ENCODE results near the gene PSRC1.

Gene PSRC1

DNA sequence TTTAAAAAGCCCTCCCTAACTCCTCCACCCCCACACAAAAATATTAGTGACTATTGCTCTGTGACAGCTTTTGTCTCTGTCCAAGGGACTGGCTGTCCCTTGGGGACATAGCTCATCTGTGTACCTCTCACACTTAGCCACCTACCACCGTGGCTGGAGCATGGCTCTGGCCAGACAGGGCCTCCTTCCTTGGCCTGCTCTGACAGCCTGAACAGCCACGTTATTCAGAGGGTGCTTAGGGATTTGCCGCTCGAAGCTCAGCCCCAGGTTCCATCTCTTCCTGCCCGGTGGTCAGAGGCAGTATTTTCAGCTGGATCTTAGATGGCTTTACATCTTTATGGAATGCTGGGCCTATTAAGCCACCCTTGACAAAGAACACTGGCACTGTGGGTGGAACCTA is 39.7 kb downstream of the PSRC1 start:
- DNase-seq: no peak

DNA sequence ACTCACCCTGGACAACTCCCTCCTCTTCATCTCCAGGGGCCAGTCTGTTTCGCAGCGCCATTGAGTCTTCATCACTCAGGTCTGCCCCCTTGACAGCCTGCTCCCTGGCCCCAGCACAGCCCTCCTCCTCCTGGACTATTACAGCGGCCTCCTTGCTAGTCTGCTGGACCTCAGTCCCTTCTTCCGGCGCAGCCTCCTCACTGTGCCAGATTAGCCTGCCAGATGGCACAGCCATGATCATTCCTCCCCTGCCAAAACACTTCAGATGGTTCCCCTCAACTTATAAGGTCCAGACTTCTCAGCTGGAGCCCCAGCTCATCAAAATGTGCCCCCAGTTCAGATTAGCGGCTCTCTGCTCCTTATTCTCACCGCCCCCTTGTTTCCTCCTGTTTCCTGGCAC is 40.6 kb downstream of the PSRC1 start:
- DNase-seq: no peak

DNA sequence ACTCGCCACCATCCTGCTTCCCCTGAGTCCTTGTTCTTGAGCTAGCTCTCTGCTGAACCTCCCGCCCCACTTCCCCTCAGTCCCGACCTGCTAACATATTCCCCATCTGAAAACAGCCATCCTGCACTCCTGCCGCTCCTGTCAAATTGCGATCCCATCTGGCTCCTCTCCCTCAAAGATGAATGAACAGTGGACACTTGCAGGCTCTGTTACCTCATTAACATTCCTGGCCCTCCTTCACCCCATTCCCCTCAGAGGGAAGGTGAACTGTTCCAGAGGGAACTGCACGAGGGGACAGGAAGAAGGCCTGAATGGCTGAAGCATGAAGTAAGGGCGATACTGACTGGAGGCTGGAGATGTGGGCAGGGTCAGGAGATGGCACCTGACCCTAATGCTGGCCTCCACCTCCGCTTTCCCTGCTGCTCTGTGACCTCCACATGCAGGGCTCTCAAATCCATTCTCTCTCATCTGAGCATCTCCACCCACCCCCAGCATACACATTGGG is 41.1 kb downstream of the PSRC1 start:
- no peak for DNase-seq

DNA sequence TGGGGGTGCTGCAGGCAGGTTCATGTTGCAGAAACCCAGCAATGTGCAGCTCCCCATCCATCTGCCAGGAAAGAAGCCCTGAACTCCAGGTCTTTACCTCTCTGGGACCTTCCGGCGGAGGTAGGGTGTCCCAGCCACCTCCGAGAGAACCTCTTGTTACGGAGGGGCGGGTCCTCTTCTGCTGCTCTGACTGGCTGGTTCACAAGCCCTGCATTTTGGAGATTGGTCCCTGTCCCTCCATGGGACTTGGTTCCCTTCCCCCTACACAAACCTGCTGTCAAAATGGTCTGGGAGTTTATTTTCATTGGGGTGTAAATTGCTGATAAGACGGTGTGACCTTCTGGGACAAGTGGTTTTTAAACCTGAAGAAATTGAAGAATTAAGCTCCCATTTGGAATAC is 41.6 kb downstream of the PSRC1 start:
- DNase-seq: no peak

DNA sequence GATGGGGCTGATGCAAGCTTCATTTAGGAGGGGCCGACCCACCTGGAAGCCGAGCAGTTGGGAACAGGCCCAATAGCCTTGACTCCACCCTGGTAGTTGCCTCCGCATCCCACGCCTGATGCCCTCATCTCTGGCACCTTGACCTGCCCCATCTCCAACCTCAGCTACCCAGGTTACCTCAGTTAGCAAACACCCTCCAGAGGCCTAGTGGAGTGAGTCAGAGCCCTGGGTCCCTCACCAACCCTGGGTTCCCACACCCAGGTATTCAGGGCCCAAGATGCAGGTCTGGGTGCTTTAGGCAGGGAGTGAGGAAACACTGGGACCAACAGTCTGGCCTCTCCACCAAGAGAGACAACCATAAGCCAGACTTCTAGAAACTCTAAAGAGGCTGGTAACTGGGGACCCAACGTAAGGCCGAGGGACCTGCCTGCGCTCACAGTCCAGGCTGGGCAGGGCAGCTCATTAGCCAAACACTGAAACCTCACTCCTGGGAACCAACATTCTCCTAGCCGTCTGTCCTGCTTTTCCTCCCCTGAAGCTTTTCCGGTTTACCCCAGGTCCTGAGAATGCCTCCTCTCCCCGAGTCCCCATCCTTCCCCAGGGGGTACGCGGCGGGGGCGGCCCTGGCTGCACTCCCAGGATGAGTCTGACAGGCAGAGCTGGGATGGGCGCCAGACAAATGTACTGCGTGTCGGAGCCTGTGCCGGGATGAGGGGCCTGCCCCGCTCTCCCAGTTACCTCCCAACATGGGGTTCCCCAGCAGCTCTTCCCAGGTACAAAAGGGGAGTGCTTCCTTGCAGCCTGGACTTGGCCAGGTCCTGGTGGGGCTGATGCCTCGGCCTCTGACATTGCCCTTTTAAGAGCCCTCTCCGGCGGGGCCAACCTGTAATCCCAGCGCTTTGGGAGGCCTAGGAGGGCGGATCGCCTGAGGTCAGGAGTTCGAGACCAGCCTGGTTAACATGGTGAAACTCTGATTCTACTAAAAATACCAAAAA is 42.5 kb downstream of the PSRC1 start:
- no peak for DNase-seq

DNA sequence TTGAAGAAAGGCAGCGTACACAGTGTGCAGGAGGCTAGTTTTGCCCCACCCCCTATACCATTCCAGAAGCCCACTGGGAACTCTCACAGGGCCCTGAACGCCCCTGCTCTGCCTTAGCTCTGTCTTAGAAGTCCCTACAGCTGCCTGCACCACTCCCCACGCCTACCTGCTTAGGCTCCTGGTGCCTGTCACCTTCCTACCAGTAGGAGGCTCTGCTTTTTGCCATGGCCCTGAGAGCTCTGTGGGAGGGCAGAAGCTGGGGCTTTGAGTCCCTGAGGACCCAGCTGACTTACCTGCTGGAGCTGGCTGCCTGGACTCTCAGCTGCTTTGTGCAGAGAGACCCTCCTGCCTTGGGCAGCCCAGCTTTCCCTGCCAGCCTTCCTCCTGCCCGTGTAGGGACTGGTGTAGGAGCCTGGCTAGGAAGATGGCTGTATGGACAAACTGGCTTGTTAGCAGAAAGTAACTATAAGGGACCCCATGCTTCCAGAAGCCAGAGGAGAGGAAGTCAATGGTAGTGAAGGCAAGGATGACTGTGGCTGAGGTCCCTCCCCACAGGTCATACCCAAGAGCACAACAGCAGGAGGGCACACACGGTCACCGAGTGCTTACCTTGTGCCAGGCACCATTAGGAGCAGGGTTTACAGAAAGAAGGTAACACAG is 43.4 kb downstream of the PSRC1 start:
- DNase-seq: peak; percentile 33

DNA sequence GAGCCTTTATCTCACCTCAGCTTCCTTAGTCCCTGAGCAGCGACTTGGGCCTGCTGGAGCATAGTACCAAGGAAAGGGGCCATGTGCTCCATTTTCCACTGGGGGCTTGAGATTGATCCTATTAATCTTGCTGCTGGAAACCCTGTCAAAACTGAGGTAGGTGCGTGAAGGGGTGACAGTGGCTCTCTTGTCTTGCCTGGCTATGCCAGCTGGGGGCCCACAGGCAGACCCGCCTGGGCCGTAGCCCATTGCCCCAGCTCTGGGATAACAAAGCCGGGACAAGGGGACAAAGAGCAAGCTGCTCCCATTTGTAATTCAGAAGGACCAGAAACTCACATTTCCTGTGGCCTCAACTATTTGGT is 43.9 kb downstream of the PSRC1 start:
- no peak for DNase-seq

DNA sequence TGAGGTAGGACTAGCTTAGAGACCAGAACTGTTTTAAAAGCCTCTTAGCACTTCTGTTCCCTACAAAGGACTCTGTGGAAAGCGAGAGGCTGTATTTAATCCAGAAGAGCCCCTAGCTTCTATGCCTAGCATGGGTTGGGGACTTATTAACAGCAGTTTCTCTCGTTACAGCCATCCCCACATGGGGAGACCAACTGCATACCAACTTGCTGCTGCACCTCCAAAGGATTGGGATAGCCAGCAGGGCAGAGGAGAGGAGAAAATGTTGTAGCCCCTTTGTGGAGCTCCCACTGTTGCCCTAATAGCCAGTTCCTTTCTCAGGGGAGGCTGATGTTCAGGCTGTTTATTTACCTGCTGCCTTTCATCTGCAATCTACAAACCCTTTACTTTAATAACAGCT is 44.6 kb downstream of the PSRC1 start:
- no peak for DNase-seq

DNA sequence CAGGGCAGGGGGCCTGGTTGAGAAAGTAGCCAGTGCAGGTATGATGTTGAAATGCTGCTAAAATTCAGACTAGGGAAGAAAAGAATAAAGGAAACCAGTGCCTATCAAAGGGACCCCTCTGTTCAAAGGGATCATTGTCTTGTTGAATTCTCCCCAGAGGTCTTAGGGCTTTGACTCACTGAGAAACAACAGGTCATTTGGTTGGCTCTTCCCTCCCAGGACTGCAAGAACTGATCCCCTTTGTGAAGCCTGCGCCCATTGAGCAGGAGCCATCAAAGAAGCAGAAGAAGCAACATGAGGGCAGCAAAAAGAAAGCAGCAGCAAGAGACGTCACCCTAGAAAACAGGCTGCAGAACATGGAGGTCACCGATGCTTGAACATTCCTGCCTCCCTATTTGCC is 45.4 kb downstream of the PSRC1 start:
- DNase-seq: no peak

DNA sequence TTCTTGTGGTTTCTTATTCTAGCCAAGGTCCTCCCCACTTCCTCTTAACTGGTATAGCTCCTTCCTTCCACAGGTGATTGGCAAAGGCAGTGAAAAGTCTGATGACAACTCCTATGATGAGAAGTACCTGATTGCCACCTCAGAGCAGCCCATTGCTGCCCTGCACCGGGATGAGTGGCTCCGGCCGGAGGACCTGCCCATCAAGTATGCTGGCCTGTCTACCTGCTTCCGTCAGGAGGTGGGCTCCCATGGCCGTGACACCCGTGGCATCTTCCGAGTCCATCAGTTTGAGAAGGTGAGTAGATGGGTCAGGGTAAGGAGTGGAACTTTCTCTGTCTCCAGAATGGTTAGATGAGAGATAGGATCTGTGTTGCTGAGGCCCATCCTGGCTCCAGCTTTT is 47.8 kb downstream of the PSRC1 start:
- no peak for DNase-seq

DNA sequence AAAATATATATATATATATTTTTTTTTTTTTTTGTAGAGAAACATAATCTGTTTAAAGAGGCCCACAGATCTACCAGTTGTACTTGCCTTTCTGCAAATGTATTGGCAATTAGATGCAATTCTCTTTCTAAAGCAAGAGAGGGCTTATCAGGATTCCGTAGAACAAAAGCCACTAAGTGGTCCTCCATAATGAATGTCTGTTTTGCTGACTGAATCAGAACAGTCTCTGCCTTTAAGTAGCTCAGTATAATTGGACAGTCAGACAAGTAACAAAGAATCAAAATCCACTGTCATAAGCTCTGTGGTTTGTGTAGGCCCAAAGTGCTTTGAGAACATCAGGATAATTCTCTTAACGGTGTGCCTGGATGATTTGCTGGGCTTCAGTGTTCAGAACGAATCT is 51.9 kb downstream of the PSRC1 start:
- DNase-seq: no peak
